NCI-H2081 (cell line): ENCODE results near the gene RASSF7.

Experiments
- DNase-seq, 2 experiments: peaks; one replicate each; lab custom pipeline; 2025; lab: John Stamatoyannopoulos, UW

RASSF7 gene

GRCh38 chr11:551596-551995, 9.2 kb upstream of the RASSF7 start:
- no peak for DNase-seq

GRCh38 chr11:553083-553987, 7.4 kb upstream of the RASSF7 start:
- DNase-seq, result no peak

GRCh38 chr11:553988-554340, 6.8 kb upstream of the RASSF7 start:
- DNase-seq, result no peak

- DNase-seq, result peak; percentile 92 to 93
These were observed 6.1 kb upstream of the RASSF7 start for GRCh38 chr11:554428-555226.

GRCh38 chr11:555227-555779, 5.5 kb upstream of the RASSF7 start:
- DNase-seq, result no peak

GRCh38 chr11:555780-556661, 4.7 kb upstream of the RASSF7 start:
- DNase-seq, result peak in 1 of 2 experiments; percentile 43

- no peak for DNase-seq
These were observed 4.0 kb upstream of the RASSF7 start for GRCh38 chr11:556662-557256.

GRCh38 chr11:557328-558132, 3.2 kb upstream of the RASSF7 start:
- DNase-seq, result no peak

- DNase-seq, result no peak
These were observed 2.3 kb upstream of the RASSF7 start for GRCh38 chr11:558503-558902.

GRCh38 chr11:559020-559620, 1.6 kb upstream of the RASSF7 start:
- DNase-seq, result no peak

- DNase-seq, result no peak
These were observed 962 bp upstream of the RASSF7 start for GRCh38 chr11:559712-560304.

- DNase-seq, result peak in 1 of 2 experiments; percentile 25
These were observed 606 bp downstream of the RASSF7 start for GRCh38 chr11:561148-562003.

GRCh38 chr11:562046-562645, 1.4 kb downstream of the RASSF7 start:
- DNase-seq, result no peak

GRCh38 chr11:563066-563811, 2.5 kb downstream of the RASSF7 start:
- no peak for DNase-seq

- DNase-seq, result no peak
These were observed 3.2 kb downstream of the RASSF7 start for GRCh38 chr11:563812-564578.

GRCh38 chr11:565921-566509, 5.2 kb downstream of the RASSF7 start:
- no peak for DNase-seq
